ENCODE data around the gene BMP2.

GRCh38 chr20:6767536-6768227 lies at the start of gene BMP2:
- TF ChIP-seq, protein P1, sequence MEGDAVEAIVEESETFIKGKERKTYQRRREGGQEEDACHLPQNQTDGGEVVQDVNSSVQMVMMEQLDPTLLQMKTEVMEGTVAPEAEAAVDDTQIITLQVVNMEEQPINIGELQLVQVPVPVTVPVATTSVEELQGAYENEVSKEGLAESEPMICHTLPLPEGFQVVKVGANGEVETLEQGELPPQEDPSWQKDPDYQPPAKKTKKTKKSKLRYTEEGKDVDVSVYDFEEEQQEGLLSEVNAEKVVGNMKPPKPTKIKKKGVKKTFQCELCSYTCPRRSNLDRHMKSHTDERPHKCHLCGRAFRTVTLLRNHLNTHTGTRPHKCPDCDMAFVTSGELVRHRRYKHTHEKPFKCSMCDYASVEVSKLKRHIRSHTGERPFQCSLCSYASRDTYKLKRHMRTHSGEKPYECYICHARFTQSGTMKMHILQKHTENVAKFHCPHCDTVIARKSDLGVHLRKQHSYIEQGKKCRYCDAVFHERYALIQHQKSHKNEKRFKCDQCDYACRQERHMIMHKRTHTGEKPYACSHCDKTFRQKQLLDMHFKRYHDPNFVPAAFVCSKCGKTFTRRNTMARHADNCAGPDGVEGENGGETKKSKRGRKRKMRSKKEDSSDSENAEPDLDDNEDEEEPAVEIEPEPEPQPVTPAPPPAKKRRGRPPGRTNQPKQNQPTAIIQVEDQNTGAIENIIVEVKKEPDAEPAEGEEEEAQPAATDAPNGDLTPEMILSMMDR (IDR thresholded peaks at IDR 0.05; ENCODE audit: low read depth, low read length, missing input control), result no peak
- TF ChIP-seq GABPA (IDR thresholded peaks at IDR 0.05 in 1 of 2, conservative IDR thresholded peaks at IDR 0.05 in 1 of 2) (no peak), HNF4A (conservative IDR thresholded peaks at IDR 0.05) (no peak), RXRA (IDR thresholded peaks at IDR 0.05) (no peak), RAD21 (IDR thresholded peaks at IDR 0.05) (no peak), YY1 (IDR thresholded peaks at IDR 0.05) (no peak), TAF1 (conservative IDR thresholded peaks at IDR 0.05) (no peak), SP1 (IDR thresholded peaks at IDR 0.05) (no peak)
- TF ChIP-seq, protein P2, sequence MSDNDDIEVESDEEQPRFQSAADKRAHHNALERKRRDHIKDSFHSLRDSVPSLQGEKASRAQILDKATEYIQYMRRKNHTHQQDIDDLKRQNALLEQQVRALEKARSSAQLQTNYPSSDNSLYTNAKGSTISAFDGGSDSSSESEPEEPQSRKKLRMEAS (IDR thresholded peaks at IDR 0.05), result no peak
- TF ChIP-seq, protein P3, sequence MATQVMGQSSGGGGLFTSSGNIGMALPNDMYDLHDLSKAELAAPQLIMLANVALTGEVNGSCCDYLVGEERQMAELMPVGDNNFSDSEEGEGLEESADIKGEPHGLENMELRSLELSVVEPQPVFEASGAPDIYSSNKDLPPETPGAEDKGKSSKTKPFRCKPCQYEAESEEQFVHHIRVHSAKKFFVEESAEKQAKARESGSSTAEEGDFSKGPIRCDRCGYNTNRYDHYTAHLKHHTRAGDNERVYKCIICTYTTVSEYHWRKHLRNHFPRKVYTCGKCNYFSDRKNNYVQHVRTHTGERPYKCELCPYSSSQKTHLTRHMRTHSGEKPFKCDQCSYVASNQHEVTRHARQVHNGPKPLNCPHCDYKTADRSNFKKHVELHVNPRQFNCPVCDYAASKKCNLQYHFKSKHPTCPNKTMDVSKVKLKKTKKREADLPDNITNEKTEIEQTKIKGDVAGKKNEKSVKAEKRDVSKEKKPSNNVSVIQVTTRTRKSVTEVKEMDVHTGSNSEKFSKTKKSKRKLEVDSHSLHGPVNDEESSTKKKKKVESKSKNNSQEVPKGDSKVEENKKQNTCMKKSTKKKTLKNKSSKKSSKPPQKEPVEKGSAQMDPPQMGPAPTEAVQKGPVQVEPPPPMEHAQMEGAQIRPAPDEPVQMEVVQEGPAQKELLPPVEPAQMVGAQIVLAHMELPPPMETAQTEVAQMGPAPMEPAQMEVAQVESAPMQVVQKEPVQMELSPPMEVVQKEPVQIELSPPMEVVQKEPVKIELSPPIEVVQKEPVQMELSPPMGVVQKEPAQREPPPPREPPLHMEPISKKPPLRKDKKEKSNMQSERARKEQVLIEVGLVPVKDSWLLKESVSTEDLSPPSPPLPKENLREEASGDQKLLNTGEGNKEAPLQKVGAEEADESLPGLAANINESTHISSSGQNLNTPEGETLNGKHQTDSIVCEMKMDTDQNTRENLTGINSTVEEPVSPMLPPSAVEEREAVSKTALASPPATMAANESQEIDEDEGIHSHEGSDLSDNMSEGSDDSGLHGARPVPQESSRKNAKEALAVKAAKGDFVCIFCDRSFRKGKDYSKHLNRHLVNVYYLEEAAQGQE (IDR thresholded peaks at IDR 0.05), result no peak

Data from liver (tissue), 3 donors.